IPS DF 6.9 (cell line): ENCODE data around the gene NR1D2.
"Not testable (repeated sequence)": the region's sequence is repeated elsewhere in the genome, so short reads cannot be mapped to it uniquely, and the experiment has no call there.

Experiments used
- DNase-seq: peaks from one replicate; pipeline ENCODE4 v3.0.0-alpha.2; 2013; ENCODE audit warnings: low read depth, low spot score
- H3K27ac ChIP-seq: one replicate; pipeline ENCODE4 v1.5.1; 2013; ENCODE audit warnings: low read length, control low read depth
- H3K27me3 ChIP-seq: 2 replicates; pipeline ENCODE4 v1.6.1; 2013; ENCODE audit warnings: mild to moderate bottlenecking, low read length; ENCODE audit not compliant: control insufficient read depth, insufficient read depth
- H3K36me3 ChIP-seq: 2 replicates; pipeline ENCODE4 v1.6.1; 2013; ENCODE audit warnings: low read length; ENCODE audit not compliant: control insufficient read depth, insufficient read depth
- H3K4me1 ChIP-seq: 2 replicates; pipeline ENCODE4 v1.6.1; 2013; ENCODE audit warnings: low read length; ENCODE audit not compliant: control insufficient read depth, insufficient read depth
- H3K4me3 ChIP-seq: 2 replicates; pipeline ENCODE4 v1.5.1; 2013; ENCODE audit warnings: mild to moderate bottlenecking, low read length
- H3K9me3 ChIP-seq: 2 replicates; pipeline ENCODE4 v1.6.1; 2013; ENCODE audit warnings: low read length, inconsistent platforms; ENCODE audit not compliant: control insufficient read depth, insufficient read depth
- WGBS: extraction: QIAGEN DNeasy Blood & Tissue Kit; methylation state at CpG from one replicate; pipeline ENCODE4 v1.1.7; 2013; ENCODE audit warnings: mixed read lengths, missing lambda C conversion rate; ENCODE audit not compliant: insufficient read length, insufficient coverage; 5-methylcytosine and 5-hydroxymethylcytosine counted together

The NR1D2 gene

DNA sequence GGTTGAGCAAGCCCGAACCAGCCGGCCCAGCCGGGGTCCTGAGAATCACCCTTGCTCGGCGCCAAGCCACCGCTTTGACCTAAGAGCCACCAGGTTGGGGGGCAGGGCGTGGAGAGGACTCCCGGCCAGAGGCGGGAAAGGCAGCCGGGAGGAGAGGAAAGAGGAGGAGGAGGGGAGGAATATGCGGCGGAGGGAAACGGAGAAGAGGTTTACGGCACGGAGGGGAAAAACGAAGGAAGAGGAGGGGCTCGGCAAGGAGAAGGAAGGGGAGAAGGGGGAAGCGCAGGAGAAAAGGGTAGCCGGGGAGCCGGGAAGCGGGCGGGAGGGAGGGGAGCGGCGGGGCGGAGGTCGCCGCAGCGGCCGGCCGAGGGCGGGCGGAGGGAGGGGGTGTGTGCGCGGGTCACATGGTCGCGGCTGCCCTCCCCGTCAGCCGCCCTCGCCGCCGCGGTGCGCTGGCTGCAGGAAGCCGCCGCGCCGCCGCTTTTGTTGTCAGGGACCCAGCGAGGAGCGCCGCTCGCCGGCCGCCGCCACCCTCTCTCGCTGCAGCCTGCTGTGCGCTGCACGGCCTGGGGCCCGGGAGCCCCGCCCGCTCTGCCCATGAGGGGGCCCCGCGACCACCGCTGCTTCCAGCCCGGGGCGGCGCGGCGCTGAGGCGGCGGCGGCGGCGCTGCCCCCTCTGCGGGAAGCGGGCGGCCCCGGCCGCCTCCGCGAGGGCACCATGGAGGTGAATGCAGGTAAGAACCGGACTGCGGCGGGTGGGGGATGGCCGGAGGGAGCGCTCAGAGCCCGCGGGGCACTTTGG, at the start of gene NR1D2:
Gene NR1D2 (plus strand): TSS at position 426 of the 802 bp plus-strand sequence. CDS start 293 bp downstream, at position 719.
- H3K9me3 ChIP-seq, result no peaks in the 10 kb centered on the region
- no peaks in the 10 kb centered on the region for H3K27me3 ChIP-seq
- H3K27ac ChIP-seq, result no peak within 1 kb of the TSS
- peak; percentile 43 for DNase-seq
- peaks cover 1% of the 10 kb centered on the region; the same call in 1 of the 2 replicates for H3K4me1 ChIP-seq
- no peaks in the 10 kb centered on the region for H3K36me3 ChIP-seq
- no CpG with 5 or more reads among the region's 88 CpGs for WGBS
- peak within 1 kb of the TSS; percentile 42 for H3K4me3 ChIP-seq

DNA sequence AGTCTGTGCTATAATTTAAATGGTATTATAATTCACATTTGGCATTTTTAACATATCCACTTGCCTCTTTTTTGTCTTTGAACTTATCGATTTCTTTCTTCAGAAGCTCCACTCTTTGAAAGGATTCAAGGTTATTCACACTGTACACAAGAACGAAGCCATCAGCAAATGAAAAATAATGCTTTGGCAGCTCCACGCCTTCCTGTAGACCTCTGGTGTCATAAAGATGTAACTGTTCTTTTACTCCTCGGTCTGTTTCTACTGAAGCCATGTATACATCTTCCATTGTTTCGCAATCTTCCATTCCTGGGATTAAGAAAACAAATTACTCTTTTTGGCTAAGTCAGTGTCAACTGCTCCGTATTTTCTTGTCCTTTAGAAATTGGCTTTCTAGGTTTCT, 44.3 kb upstream of the NR1D2 start:
- H3K9me3 ChIP-seq, result no peaks in the 10 kb centered on the region
- no peak for DNase-seq
- no CpG with 5 or more reads among the region's 6 CpGs for WGBS

DNA sequence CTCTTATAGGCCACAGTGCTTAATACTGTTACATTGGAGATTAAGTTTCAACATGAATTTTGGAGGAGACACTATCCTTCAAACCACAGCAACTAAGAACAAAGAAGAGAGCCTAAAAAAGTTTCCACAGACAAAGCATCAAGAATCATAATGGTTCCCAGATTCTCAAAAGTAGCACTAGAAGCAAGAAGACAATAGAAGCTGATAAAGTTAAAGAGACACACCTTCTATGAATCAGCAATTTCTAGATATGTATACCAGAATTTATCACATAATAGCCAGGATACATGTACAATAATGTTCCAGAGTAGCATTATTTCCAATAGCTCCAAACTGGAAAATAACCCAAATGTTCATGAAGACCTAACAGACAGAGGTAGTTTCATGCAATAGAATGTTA, 40.5 kb upstream of the NR1D2 start:
- DNase-seq, result no peak
- no peaks in the 10 kb centered on the region for H3K4me1 ChIP-seq
- no peaks in the 10 kb centered on the region for H3K36me3 ChIP-seq
- H3K9me3 ChIP-seq, result no peaks in the 10 kb centered on the region
- H3K27ac ChIP-seq, result no peak overlapping the region
- H3K4me3 ChIP-seq, result no peak overlapping the region
- no peaks in the 10 kb centered on the region for H3K27me3 ChIP-seq

More for the DNA sequence above, 44.3 kb upstream of the NR1D2 start:
- Histone ChIP-seq H3K4me1 (no peaks in the 10 kb centered on the region), H3K4me3 (no peak overlapping the region), H3K36me3 (peaks cover 2% of the 10 kb centered on the region; the same call in 1 of the 2 replicates), H3K27me3 (no peaks in the 10 kb centered on the region), H3K27ac (no peak overlapping the region)

DNA sequence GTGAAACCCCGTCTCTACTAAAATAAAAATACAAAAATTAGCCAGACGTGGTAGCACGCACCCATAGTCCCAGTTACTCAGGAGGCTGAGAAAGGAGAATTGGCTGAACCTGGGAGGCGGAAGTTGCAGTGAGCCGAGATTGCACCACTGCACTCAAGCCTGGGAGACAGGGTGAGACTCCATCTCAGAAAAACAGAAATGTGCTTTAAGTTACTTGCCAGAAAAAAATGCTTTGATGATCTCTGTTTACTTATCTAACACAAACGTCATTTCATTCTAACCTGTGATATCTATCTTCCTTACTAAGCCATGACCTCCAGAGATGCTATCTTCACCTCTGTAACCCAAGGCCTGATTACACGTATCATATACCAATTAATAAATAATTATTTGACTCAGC, 35.7 kb upstream of the NR1D2 start:
- Histone ChIP-seq H3K27me3 (no peaks in the 10 kb centered on the region), H3K9me3 (no peaks in the 10 kb centered on the region), H3K4me3 (no peak overlapping the region), H3K36me3 (no peaks in the 10 kb centered on the region), H3K4me1 (no peaks in the 10 kb centered on the region), H3K27ac (no peak overlapping the region)
- no peak for DNase-seq
- WGBS, result no CpG with 5 or more reads among the region's 7 CpGs

DNA sequence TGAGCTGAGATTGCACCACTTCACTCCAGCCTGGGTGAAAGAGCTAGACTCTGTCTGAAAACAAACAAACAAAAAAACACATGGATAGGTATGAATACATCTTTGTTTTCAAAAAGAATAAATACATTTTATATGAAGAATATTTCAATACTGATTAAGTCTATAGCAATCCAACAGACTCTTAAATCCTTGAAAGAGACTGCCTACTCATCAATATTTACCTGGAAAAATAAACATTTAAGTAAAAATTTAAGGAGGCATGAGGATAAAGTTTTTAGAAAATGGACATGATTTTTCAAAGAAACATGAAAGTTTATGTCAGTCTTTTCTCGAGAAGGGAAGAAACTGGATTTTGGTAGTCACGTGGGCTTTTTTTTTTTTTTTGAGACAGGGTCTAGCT, 33.7 kb upstream of the NR1D2 start:
- H3K27ac ChIP-seq, result no peak overlapping the region
- H3K4me1 ChIP-seq, result no peaks in the 10 kb centered on the region
- no peaks in the 10 kb centered on the region for H3K9me3 ChIP-seq
- no CpG with 5 or more reads among the region's 2 CpGs for WGBS
- H3K27me3 ChIP-seq, result no peaks in the 10 kb centered on the region
- no peak for DNase-seq
- no peak overlapping the region for H3K4me3 ChIP-seq
- no peaks in the 10 kb centered on the region for H3K36me3 ChIP-seq

DNA sequence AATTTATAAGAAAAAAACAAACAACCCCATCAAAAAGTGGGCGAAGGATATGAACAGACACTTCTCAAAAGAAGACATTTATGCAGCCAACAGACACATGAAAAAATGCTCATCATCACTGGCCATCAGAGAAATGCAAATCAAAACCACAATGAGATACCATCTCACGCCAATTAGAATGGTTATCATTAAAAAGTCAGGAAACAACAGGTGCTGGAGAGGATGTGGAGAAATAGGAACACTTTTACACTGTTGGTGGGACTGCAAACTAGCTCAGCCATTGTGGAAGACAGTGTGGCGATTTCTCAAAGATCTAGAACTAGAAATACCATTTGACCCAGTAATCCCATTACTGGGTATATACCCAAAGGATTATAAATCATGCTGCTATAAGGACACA, 32.8 kb upstream of the NR1D2 start:
- not testable (repeated sequence) for H3K27ac ChIP-seq, H3K4me1 ChIP-seq, H3K4me3 ChIP-seq, H3K9me3 ChIP-seq, DNase-seq, H3K36me3 ChIP-seq, H3K27me3 ChIP-seq
- WGBS, result no CpG with 5 or more reads among the region's 3 CpGs

DNA sequence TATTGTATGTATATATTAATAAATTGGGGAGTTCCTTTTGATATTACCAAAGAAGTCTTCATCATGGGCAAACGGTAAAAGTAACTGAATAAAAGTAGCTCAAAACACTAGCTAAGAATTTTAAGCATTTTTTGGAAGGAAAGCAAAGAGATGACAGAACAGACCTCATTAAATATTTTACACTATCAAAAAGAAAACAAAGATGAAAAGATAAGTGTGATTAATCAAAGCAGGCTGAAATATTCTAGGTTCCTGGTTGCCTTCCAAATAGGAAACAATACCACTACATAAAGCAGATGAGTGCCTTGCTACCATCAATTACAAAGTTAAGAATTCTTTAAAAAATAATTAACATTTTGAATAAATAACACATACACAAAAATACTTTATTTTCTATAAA, 31.9 kb upstream of the NR1D2 start:
- H3K36me3 ChIP-seq, result peaks cover 4% of the 10 kb centered on the region; the same call in 1 of the 2 replicates
- H3K27ac ChIP-seq, result no peak overlapping the region
- no peaks in the 10 kb centered on the region for H3K4me1 ChIP-seq
- no peak overlapping the region for H3K4me3 ChIP-seq
- no peaks in the 10 kb centered on the region for H3K27me3 ChIP-seq
- WGBS, result no CpG with 5 or more reads among the region's 1 CpG
- DNase-seq, result no peak
- H3K9me3 ChIP-seq, result no peaks in the 10 kb centered on the region

DNA sequence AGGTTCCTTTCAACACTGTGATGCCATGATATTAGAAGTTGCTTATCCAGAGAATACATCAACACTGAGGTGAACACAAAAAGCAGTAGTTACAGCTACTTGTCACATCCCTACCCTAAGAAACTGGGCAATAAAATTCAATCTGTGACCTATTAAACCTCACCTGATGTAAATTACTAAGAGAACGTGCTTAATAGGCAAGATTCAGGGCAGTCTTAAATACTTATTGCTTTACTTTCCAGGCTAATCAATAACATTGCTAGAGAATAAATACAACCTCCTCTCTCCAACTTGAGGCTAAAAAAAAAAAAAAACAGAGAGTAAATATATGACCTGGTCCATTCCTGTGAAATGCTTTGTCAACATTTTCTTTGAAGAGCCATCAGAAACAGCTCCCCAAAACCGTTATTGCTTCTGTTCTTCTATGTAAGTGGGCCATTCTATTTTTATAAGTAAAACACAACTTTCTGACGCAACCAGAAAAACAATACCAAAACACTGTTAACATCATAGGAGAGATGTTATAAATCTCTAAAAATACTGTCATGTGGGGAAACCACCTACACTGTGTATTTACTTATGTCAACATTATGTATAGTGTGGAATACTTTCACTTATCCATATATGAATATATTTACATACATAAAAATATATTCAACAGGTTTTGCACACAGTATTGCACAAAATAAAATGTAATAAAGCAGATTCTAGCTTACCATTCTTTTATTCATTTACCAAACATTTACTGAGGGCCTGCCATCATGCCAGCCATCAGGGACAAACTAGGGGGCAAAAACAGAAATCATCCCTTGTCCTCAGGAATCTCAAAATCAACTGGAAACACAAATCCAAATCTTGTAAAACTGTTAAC, 31.0 kb upstream of the NR1D2 start:
- no peak for DNase-seq
- peaks cover 11% of the 10 kb centered on the region; the same call in 1 of the 2 replicates for H3K36me3 ChIP-seq
- H3K27me3 ChIP-seq, result no peaks in the 10 kb centered on the region
- H3K27ac ChIP-seq, result no peak overlapping the region
- no peak overlapping the region for H3K4me3 ChIP-seq
- no peaks in the 10 kb centered on the region for H3K4me1 ChIP-seq
- H3K9me3 ChIP-seq, result no peaks in the 10 kb centered on the region
- no CpG with 5 or more reads among the region's 3 CpGs for WGBS

DNA sequence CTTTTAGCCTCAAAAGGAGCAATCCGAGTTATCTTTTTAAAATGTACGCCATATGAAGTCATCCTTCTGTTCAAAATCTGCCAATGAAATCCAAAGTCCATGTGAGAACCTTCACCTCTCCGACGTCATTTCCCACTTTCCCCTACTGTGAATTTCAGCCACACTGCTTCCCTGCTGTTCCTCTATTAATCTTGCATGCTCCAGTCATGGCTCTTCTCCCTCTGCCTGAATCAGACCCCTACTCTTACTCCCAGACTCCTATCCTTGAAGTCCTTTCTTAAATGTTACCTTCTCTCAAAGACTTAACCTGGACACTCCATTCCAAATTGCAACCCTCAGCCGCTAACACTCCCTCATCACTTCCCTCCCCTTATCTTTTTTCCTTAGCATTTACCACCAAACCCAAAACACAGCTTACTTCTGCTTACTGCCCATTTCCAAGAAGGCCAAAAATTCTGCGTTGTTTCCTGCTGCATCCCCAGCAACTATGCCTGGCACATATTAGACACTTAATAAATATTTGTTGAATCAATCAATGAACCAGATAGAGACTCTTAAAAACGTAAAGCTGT, 29.5 kb upstream of the NR1D2 start:
- H3K4me1 ChIP-seq, result no peaks in the 10 kb centered on the region
- no peaks in the 10 kb centered on the region for H3K9me3 ChIP-seq
- DNase-seq, result no peak
- 100% methylated on average over 1 of the region's 7 CpGs for WGBS
- no peak overlapping the region for H3K27ac ChIP-seq
- no peaks in the 10 kb centered on the region for H3K27me3 ChIP-seq
- peaks cover 19% of the 10 kb centered on the region; the same call in 1 of the 2 replicates for H3K36me3 ChIP-seq
- H3K4me3 ChIP-seq, result no peak overlapping the region

DNA sequence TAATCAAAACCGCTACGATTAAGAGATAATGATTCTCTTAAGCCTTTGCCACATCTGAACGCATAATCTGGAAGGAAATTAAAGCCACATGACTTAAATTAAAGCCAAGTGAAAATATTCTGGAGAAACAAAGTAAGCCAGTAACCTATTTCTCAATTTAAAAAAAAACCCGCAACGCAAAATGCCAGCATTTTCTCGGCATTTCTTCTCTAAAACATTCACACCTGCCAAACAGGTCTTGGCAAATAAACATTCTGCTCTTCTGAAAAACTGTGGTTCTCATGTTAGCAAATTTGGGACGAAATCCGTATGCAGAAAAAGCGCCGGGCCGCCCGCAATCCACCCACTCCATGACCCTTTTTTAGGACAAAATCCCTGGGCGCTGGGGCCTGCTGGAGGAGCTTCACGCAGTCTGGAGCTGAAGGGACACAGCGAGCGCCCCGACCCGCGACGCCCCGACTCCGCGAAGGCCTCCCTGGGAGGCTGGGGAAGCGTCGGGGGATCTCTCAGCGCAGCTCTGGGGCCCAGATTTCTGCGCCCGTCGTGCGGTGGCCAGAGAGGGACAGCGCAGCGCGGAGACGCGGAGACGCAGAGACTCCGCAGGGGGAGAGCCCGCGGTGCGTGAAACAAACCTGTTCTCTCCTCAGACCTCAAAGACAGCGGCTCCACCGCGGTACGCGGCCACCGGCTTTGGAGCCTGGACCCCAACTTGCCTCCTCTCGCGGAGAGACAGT, 28.8 kb upstream of the NR1D2 start:
- Histone ChIP-seq H3K27me3 (no peaks in the 10 kb centered on the region), H3K27ac (no peak overlapping the region), H3K9me3 (no peaks in the 10 kb centered on the region), H3K36me3 (peaks cover 19% of the 10 kb centered on the region; the same call in 1 of the 2 replicates), H3K4me3 (peak overlapping the region; percentile 81; the same call in 1 of the 2 replicates), H3K4me1 (no peaks in the 10 kb centered on the region)
- DNase-seq, result no peak
- WGBS, result no CpG with 5 or more reads among the region's 48 CpGs
